SK-MEL-5 (cell line): ENCODE data around the gene TBC1D24. TPM values are rescaled to one million over a fixed set of nuclear protein-coding genes. Genes with fewer than 3 reads are reported as not detected.
A peak's percentile ranks its signal among the peaks of the same experiment; 100 is the strongest.

Experiments
- DNase-seq: peaks from one replicate; pipeline ENCODE4 v3.0.0-alpha.2; 2016; ENCODE audit warnings: low read depth, low spot score
- in situ Hi-C: cut with HindIII; loops from 2 replicates; pipeline ENCODE4 v1.10.0; 2016; ENCODE audit warnings: low sequenced_read_pairs, high pct_unique_total_duplicates, low pct_unique_long_range_greater_than_20kb
- total RNA-seq: library from RNA; depleted of rRNA; stranded (reverse); fragments of >200 nt; shearing (Covaris generic); gene quantifications from 2 replicates; pipeline ENCODE4 v1.2.3, GENCODE V29; 2014

Gene TBC1D24
- total RNA-seq, 1 experiment from 2014 or later: 5.7 TPM

DNA sequence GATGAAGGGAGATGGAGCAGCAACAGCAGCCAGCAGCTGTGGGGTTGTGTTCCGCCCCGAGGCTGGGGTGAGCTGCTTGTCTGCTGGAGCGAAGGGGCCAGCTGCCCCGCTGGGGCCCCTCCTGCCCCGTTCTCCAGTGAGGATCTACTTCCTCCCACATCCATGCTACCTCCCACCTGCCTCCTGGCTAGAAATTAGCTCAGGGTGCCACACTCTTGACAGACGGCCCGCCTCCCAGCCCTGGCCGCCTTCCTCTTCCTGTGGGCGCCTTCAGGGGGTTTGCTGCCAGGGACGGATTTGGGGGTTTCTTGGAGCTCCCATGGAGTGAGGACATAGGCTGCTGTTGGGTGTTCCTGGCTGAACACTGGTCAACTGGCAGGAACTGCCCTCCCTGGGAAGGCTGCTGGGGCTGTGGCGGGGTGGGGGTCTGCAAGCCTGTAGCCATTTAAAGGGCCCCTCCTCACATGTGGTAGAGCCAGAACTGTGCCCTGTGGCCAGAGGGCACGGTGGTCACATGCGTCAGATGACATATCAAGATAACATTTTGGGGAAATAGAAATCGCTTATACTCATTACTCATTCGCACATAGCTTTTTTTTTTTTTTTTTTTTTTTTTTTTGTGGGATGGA lies 13.1 kb downstream of the TBC1D24 start:
- in situ Hi-C loops: no loop called here

DNA sequence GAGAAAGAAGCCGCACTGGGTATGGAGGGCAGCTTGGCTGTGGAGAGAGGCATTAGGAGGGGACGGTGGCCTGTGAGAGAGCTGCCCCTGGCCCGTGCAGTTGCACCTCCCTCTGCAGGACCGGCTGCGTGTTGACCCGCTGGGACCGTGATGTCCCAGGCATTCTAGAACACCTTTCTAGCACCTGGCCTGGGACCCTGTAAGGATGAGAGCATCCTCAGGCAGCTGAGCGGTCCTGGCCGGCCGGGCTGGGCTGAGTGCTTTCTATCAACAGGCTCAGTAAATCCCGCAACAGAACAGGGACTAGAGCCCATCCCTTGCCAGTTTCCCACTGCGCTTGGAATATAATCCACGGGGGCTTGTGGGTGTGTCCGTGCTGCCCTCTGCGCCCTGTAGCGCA lies 14.7 kb downstream of the TBC1D24 start:
- in situ Hi-C loops: no loop called here

More for the DNA sequence above, 13.1 kb downstream of the TBC1D24 start:
- no peak for DNase-seq

DNA sequence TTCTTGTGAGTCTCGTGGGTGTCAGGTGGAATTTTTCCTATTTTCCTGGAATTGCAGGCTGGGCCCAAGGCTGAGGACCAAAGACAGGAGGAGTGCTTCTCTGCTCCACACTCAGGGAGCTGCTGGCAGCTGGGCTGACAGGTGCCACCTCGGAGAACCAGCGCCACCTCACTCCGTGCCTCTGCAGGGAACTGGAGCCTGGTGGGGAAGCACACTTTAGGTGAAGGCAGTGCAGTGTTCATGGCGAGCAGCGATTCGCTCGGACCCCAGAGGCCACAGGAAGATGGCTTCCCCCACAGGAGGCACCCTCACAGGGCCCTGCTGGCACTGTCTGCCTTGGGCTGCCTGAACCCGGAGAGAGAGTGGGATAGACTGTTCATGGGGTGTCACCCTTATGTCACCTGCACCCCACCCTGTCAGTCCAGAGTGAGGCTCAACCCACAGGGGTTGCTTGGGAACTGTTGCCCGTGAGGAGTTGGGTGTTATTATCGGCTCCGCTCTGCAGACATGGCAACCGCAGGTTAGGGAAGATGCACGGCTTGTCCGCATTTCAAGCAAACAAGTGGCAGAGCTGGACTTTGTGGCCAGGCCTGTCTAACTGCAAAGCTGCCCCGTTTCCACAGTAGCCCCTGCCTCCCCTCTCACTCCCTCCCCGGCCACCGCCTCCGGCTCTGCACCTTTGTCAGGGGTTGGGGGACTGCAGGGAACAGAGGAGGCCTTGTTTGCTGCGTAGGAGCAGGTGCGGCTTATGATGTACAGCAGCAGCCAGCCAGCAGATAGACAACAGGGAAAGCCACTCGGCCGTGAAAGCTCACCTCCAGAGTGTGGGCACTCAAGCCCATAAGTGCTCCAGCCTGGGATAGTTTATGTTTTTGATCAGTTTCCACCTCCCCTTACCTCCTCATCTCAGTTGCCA lies 15.5 kb downstream of the TBC1D24 start:
- no peak for DNase-seq
- in situ Hi-C loops: no loop called here

More for the DNA sequence above, 14.7 kb downstream of the TBC1D24 start:
- no peak for DNase-seq

DNA sequence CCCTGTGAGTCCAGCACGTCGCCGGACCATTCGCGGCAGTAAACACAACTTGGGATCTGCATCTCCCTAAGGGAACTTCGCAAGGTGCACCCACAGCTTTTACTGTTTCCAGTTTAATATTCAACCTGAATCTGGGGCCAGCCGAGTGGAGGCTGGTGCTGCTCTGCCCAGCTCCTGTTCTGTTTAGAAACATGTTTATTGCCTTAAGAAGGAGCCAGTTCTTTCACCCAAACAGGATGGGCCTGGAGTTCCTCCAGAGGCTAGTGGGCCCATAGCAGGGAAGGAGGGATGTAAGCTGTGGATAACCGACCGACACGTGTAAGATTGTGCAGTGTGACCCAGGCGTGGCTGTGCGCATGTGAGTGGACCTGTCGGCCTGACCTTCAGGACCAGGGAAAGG lies 17.4 kb downstream of the TBC1D24 start:
- no peak for DNase-seq
- in situ Hi-C loops: no loop called here

DNA sequence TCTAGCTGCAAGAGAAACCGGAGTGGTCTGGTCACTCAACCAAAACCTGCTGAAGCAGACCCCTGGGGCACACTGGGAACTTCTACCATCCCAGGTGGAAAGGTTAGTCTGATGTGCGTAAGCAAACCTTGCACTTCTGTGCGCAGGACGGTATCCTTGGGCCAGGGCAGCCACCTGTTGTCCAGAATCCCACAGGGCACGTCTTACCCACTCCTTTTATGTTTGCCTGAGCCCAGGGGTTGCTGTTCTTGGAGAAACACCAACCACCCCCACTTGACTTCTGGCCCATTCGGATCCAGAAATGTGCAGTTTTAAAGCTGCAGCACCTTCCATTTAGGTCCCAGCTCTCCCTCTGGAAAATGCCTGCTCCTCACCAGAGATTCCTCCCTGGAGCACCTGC lies 18.7 kb downstream of the TBC1D24 start:
- in situ Hi-C loops: no loop called here

DNA sequence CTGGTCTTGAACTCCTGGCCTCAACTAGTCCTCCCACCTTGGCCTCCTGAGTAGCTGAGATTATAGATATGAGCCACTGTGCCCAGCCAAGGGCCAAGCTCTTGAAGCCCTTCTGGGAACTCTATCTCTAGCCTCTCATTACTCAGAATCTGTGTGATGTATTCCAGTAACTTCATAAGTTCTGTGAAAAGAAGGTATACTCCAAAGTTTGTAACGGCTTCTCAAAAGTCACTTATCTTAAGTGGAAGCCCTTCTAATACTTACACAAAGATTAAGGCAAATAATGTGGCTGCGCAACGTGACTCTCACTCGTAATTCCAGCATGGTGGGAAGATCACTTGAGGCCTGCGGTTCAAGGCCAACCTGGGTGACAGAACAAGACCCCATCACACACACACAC lies 19.7 kb downstream of the TBC1D24 start:
- in situ Hi-C loops: no loop called here
- DNase-seq: no peak

More for the DNA sequence above, 18.7 kb downstream of the TBC1D24 start:
- DNase-seq: no peak

DNA sequence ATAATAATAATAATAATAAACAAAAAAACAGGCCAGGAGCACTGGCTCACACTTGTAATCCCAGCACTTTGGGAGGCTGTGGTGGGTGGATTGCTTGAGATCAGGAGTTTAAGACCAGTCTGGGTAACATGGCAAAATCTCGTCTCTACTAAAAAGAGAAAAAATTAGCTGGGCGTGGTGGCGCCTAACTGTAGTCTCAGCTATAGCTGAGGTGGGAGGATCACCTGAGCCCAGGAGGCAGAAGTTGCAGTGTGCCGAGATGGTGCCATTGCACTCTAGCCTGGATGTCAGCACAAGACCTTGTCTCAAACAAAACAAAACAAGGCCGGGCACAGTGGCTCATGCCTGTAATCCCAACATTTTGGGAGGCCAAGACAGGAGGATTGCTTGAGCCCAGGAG lies 20.1 kb downstream of the TBC1D24 start:
- in situ Hi-C loops: no loop called here
- DNase-seq: no peak

DNA sequence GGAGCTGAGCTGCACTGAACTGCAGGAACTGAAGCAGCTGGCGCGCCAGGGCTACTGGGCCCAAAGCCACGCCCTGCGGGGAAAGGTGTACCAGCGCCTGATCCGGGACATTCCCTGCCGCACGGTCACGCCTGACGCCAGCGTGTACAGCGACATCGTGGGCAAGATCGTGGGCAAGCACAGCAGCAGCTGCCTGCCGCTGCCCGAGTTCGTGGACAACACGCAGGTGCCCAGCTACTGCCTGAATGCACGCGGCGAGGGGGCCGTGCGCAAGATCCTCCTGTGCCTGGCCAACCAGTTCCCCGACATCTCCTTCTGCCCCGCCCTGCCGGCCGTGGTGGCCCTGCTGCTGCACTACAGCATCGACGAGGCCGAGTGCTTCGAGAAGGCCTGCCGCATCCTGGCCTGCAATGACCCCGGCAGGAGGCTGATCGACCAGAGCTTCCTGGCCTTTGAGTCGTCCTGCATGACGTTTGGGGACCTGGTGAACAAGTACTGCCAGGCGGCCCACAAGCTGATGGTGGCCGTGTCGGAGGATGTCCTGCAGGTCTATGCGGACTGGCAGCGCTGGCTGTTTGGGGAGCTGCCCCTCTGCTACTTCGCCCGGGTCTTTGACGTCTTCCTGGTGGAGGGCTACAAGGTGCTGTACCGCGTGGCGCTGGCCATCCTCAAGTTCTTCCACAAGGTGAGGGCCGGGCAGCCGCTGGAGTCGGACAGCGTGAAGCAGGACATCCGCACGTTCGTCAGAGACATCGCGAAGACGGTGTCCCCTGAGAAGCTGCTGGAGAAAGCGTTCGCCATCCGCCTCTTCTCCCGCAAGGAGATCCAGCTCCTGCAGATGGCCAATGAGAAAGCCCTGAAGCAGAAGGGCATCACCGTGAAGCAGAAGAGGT lies 21.5 kb downstream of the TBC1D24 start:
- in situ Hi-C loops: no loop called here
- DNase-seq: no peak

DNA sequence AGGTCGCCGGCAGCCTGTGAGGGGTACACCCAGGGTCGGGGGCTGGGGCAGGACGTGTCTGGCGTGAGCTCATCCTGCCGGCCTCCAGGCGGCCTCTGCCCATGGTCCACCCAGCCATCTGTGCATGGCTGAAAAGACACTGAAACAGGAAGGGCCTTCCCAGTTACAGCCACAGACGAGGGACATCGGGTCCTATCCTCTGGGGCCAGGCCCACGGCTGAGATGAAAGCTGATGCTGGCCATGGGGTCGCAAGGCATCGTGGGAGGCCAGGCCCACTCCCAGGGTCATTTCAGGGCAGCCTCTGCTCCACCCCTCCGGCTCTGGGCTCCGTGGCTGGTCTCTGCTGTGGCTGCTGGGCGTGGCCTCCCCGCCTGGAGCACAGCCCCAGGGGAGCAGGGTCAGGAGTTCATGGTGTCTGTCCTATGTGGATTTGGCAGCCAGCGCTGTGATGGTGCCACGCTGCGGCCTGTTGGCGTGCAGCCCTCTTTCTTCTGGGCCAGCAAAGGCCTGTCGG lies 22.2 kb downstream of the TBC1D24 start:
- no peak for DNase-seq
- in situ Hi-C loops: no loop called here

DNA sequence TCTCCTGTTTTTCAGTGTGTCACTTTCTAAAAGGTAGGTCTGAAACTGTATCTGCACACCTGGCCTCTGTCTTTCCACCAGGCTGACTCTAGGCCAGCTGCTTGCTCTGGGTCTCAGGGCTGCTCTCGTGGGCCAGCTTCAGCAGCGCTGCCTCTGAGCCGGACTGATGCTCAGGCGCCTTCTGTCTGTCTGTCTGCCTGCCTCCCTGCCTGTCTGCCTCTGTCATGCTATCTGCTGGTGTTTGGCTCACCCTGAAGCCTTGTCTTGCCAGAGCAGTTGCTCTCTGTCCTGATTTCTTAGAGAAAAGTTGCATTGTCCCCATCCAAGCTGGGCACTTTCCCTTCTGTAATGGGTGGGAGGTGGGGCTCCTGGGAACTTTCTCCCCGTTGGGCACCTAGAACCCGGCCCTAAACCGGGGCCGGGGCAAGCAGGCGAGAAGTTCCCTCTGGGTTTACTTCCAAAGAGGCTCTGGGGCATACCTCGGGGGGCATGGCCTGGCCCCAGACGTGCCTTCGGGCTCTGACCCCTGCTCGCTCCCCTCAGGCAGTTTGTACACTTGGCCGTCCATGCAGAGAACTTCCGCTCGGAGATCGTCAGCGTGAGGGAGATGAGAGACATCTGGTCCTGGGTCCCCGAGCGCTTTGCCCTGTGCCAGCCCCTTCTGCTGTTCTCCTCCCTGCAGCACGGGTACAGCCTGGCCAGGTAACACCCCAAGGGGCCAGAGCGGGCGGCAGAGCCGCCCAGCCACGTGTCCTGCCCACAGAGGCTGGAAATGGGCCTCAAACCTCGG lies 23.0 kb downstream of the TBC1D24 start:
- no peak for DNase-seq
- in situ Hi-C loops: no loop called here

DNA sequence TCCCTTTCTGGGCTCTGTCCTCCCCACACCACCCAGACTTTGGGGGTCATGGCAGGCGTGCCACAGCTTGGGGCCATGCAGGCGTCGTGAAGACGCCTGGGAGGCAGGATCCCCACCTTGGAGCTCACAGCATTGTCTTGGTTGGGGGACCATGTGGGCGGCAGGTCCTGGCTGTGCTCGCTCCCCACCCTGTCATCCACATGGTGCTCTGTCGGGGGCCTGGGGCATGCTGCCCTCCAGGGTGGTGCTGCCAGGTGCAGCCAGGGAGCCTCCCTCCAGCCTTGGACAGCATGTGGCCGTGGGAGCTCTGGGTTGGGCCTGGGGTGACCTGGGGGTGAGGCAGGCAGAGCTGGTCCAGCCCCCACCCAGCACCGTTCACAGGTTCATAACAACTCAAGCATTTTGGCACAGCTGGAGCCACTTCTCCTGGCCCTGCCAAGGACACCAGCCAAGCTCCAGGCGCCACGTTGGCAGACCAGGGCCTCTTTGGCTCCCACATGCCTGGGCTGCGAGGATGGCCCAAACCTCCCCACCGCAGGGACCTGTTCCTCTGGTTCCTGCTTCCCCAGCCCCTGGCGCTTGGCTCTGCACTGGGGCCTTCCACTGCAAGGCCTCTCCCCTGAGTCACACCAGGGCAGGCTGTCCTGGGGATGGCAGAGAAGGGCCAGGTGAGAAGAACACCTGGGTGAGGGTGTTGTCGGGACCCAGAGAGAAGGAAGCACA lies 23.8 kb downstream of the TBC1D24 start:
- no peak for DNase-seq
- in situ Hi-C loops: no loop called here

DNA sequence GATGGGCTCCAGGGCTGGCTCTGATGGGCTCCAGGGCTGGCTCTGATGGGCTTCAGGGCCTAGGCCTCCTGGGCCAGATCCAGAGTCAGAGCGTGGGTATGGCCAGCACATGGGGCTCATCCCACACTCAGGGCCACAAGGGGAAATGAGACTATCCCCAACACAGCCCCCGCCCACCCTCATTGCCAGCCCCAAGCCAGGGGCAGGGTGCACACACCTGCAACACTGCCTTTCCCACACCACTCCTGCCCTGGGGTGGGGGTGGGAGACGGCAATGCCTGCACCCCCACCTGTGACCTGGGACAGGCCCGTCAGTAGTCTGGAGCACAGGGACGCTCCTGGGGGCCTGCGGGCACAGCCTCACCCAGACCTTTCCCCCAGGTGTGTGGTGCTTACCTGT lies 24.5 kb downstream of the TBC1D24 start:
- no peak for DNase-seq
- in situ Hi-C loops: no loop called here

DNA sequence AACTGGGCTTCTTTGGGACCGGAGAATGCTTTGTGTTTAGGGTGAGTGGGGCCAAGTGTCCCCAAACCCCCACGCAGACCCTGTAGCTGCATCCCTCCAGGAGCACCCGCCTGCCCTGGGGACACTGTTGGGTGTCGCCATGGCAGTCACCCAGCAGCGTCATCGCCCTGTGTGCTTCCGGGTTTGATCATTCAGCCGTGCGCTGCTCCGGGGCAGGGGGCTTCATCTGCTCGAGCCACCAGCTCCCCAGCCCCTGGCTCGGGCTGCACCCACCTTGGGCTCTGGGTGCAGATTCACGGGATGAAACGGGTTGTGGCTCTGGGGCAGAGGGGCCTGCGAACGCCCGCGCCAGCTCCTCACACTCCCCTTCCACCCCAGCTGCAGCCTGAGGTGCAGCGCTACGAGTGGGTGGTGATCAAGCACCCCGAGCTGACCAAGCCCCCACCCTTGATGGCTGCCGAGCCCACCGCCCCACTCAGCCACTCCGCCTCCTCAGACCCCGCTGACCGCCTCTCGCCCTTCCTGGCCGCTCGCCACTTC lies 25.0 kb downstream of the TBC1D24 start:
- DNase-seq: no peak
- in situ Hi-C loops: no loop called here

DNA sequence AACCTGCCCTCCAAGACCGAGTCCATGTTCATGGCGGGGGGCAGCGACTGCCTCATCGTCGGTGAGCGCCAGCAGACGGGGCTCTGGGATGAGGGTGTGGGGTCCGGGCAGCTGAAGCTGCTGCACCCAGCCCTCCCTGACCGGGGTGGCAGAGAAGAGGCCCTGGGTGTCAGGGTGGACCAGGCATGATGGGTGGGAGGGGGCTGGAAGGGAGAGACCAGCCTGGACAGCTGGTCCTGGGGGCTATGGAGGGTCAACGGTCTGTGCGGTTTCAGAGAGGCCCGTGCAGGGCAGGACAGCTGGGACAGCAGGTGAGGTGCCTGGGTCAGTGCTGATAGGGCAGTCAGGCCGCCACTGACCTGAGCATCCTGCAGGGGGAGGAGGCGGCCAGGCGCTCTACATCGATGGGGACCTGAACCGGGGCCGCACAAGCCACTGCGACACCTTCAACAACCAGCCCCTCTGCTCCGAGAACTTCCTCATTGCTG lies 25.5 kb downstream of the TBC1D24 start:
- in situ Hi-C loops: no loop called here

DNA sequence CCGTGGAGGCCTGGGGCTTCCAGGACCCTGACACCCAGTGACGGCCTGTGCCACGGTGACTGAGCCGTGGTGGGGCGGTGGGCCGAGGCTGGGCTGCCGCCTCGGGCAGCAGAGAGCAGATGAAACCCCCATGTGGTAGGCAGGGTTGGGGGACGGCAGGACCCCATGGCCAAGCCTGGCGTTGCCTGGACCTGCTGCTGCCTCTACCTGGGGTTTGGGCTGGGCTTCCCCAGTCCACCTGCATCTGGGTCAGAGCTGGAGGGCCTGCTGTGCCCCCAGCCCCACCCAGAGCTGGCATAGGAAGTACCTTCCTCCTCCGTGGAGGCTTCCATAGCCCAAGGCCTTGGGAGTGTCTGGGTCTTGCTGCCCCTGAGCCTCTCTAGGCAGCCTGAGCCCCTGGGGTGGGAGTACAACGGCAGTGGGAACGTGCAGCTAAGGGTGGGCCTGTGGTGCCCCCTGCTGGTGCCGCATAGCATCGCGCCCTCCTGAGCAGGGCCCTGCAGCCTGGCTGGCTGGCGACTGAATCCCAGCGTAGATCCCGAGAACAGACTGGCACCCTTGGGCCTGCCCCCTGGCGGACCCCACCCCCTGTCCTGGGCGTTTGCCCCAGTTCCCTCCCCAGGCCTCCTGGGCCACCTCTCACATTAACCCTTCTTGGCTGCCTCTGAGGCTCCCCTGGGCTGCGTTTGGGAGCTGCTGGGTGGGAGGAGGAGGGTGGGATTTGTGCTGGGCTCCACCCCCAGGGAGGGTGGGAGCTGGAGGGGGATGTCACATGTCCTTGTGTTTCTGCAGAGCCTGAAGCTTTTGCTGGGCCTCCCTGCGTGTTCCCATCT lies 26.2 kb downstream of the TBC1D24 start:
- in situ Hi-C loops: no loop called here

More for the DNA sequence above, 25.5 kb downstream of the TBC1D24 start:
- DNase-seq: no peak

More for the DNA sequence above, 26.2 kb downstream of the TBC1D24 start:
- peak; percentile 78 for DNase-seq
